GM12892 (cell line): Measurements from ENCODE around the gene TTC9C.

ENCODE experiments used
- POLR2A ChIP-seq: IDR thresholded peaks from 2 replicates; pipeline ENCODE4 v1.6.1; 2011; ENCODE audit warnings: low read depth, low read length, control low read depth
- POLR2AphosphoS5 ChIP-seq: IDR thresholded peaks from 2 replicates; pipeline ENCODE4 v1.6.1; 2011; ENCODE audit warnings: low read depth, low read length, control low read depth
- TAF1 ChIP-seq: IDR thresholded peaks from 2 replicates; pipeline ENCODE4 v1.6.1; 2011; ENCODE audit warnings: low read depth, mild to moderate bottlenecking, control low read depth, low read length, borderline replicate concordance

GRCh38 chr11:62728171-62728988 lies at the start of gene TTC9C:
- TF ChIP-seq POLR2A (peak; percentile 69; the same call in 1 of the 2 replicates), TAF1 (peak; percentile 14; the same call in 1 of the 2 replicates), POLR2AphosphoS5 (peak; percentile 64; the same call in 1 of the 2 replicates)
